Measurements from ENCODE around the gene RPL7A.

DNA sequence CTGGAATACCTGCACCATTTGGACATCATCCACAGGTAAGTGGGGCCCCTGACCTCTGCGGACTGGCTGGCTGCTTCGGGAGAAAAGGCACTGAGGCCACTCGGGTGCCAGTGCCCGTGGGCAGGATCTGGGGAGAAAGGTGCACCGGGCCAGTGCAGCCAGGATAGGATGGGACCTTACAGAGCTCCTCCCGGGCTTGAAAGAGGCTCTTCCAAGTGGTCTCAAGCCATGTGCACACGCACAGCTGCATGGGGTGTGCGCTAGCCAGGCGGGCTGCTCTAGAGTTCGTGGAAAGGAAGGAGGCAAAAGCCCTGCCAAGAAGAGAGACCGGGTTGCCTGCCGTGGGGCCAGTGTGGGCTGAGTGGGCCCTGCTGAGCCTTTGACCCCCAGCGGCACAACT, 41.5 kb downstream of the RPL7A start:
- TF ChIP-seq, protein P1, sequence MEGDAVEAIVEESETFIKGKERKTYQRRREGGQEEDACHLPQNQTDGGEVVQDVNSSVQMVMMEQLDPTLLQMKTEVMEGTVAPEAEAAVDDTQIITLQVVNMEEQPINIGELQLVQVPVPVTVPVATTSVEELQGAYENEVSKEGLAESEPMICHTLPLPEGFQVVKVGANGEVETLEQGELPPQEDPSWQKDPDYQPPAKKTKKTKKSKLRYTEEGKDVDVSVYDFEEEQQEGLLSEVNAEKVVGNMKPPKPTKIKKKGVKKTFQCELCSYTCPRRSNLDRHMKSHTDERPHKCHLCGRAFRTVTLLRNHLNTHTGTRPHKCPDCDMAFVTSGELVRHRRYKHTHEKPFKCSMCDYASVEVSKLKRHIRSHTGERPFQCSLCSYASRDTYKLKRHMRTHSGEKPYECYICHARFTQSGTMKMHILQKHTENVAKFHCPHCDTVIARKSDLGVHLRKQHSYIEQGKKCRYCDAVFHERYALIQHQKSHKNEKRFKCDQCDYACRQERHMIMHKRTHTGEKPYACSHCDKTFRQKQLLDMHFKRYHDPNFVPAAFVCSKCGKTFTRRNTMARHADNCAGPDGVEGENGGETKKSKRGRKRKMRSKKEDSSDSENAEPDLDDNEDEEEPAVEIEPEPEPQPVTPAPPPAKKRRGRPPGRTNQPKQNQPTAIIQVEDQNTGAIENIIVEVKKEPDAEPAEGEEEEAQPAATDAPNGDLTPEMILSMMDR (IDR thresholded peaks at IDR 0.05), result no peak
- no peak for TF ChIP-seq POLR2A (IDR thresholded peaks at IDR 0.05)
- TF ChIP-seq EP300 (IDR thresholded peaks at IDR 0.05), result no peak
